Skeletal muscle cell (primary cell): ENCODE data around the gene SF1.

Experiments
- DNase-seq: peaks from one replicate; pipeline ENCODE4 v3.0.0-alpha.2; 2010; ENCODE audit warnings: low read depth
- H3K4me3 ChIP-seq: 2 replicates; pipeline ENCODE4 v1.5.1; 2011; ENCODE audit warnings: low read depth, mild to moderate bottlenecking, control low read depth, low read length, moderate library complexity

Gene SF1

DNA sequence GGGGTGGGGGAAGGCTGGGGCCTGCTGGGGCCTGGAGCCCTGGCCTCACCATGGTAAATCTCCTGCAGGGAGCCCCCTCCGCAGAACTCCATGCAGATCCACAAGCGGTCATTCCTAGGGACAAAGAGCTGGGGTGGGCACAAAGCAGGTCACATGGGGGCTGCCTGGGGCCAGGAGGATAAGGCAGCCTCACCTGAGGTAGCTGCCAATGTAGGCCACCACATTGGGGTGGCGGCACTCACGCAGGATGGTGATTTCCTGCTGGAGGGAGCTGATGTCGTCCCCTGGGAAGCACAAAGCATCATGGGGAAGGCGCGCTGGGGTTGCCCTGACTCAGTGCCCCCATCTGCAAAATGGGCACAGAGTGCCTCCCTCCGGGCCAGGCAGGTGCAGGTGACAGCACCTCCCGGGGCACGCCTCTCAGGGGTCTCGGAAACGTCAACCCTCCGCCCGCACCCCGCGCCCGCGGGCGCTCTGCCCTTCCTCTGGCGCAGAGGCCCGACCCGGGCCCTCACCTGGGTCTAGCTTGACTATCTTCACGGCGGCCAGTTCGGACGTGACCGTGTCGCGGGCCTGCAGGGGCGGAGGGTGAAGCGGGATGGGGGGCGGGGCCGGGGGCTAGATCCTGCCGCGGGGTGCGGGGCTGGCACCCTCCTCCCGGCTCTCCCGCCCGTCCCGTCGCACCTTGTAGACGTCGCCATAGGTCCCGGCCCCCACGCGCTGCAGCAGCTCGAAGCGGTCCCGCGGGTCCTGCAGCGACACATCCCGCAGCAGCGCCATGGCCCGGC is 24.2 kb upstream of the SF1 start:
- DNase-seq: no peak
- peak overlapping the region; percentile 76 for H3K4me3 ChIP-seq

DNA sequence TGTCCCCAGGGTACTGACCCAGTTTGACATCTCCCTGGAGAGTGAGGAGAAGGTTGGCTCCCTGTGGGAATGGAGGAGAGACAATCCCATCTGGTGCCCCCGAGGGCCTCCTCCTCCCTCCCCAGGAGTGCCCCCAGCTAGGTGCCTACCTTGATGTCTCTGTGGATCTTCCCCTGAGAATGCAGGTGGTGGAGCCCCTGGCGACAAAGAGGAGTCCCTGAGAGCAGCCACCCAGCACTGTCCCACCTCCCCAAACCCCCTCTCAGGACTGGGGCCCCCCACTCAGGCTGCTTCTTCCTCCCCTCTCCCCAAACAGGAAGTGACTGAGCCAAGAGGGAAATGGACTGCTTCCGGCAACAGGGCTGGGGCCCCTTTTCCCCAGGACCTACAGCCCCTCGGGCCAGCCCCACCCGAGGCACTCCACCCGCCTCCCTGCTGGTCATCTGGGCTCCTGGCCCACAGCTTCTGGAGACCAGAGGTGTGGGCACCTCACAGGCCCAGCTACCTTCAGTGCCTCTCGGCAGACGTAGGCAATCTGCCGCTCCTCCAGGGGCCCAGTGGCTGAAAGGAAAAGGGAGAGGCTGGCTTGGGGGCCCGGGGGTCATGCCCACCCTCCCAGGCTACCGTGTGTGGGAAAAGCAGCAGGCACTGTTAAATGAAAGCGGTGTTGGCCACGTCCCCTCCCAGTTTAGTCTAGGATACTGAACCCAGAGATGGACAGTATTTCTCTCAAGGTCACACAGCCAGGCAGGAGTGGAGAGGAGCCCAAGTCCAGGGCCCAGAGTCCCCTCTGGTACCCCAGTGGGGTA is 23.4 kb upstream of the SF1 start:
- DNase-seq: no peak
- H3K4me3 ChIP-seq: peak overlapping the region; percentile 76

DNA sequence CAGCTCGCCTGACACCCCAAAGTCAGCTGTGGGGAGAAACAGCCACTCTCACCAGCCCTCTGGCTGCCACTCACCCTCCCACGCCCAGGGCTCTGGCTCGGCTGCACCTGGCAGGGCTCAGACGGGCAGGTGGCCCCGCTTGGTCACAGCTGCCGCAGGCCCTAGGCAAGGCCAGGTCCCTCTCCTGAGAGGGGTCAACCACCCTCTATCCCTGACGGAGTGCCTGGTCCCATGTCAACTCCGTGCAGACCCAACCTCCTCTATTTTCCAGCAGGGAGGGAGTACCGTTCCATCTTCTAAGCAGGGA is 22.8 kb upstream of the SF1 start:
- no peak overlapping the region for H3K4me3 ChIP-seq
- DNase-seq: no peak

DNA sequence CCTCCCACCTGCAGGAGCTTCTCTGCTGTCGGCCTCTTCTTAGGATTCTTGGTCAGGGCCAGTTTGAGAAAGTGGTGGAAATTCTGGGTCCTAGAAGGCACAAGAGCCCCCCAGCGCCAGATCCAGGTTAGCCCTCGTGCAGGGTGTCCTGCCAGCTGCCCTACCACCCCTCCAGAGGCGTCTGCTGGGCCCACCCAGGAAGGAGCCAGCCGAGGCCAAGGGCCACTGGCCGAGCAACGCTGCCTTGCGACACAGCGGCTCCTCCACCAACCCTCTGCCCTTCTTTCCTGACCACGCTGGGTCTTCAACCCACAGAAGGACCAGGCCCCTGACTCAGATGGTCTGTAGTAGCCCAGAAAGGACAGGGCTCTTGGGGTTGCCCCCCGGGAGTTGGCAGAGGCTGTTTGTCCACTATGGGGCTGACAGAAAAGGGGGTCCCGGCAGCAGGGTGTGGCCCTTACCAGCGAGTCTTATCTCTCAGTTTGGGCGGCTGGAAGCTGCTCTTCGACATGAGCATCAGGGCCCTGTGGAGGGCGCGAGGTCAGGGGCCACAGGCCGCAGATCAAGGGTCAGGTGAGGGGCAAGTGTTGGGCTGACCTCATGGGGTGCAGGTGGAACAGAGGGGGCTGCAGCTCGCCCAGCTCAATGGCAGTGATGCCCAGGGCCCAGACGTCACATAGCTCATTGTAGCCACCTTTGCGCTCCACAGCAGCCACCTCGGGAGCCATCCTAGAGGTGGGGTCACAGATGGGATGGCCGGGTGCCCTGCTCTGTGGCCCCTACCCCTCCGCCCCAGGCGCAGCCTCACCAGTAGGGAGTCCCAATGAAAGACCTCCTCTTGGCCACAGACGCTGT is 22.2 kb upstream of the SF1 start:
- no peak overlapping the region for H3K4me3 ChIP-seq
- no peak for DNase-seq

GRCh38 chr11:64799623-64800302 is 21.4 kb upstream of the SF1 start:
- H3K4me3 ChIP-seq: no peak overlapping the region
- DNase-seq: no peak

- no peak overlapping the region for H3K4me3 ChIP-seq
- DNase-seq: no peak
Measured at GRCh38 chr11:64799256-64799622, 20.9 kb upstream of the SF1 start.

- H3K4me3 ChIP-seq: no peak overlapping the region
- DNase-seq: no peak
Measured at GRCh38 chr11:64796757-64797541, 18.6 kb upstream of the SF1 start.

DNA sequence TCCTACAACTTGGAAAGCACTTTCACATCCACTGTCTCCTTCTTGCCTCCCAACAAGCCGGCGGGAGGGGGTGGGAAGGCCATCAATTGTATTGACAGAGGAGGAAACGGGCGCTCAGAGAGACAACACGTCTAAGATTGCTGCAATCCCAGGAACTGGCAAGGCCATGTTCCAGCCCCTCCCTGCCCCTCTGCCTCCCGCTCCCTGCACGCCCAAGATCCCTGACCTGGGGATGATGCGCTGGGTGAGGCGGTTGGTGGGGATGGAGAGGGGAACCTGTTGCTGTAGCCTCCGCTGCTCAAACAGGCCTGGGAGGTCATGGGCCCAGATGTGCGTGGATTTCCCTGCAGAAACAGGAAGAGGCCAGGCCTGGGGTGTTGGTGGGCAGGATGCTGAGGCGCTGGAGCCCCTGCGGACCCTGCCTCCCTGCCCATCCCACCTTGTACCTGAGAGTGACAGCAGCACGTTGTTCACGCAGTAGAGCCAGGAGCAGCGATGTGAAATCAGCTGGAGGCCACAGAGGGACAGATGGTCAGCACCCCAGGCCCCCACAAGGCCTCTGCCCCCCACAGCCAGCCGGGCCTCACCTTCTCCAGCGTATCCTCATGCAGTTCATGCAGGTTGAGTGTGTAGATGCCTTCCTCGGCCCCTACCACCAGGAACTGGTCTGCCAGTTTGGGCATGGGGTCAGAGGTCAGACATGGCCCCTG is 17.9 kb upstream of the SF1 start:
- no peak for DNase-seq
- no peak overlapping the region for H3K4me3 ChIP-seq

- no peak for DNase-seq
- no peak overlapping the region for H3K4me3 ChIP-seq
Measured at GRCh38 chr11:64794526-64794925, 16.2 kb upstream of the SF1 start.

GRCh38 chr11:64793271-64794160 is 15.2 kb upstream of the SF1 start:
- DNase-seq: no peak
- no peak overlapping the region for H3K4me3 ChIP-seq

DNA sequence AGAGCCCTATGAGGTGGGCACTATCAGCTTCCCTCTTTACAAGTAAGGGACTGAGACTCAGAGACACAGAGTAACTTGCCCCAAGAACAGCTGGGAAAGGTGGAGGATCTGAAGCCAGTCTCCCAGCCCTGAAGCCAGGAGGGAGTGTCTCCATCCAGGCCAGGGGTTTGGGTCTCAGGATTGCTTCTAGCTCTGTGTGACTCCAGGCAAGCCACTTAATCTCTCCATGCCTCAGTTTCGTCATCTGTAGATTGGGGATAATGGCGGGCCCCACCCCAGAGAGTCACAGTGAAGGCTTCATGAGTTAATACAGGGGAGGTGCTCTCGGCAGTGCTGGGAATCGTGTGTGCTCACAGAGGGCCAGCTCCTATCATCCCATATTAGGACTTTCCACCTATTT is 14.1 kb upstream of the SF1 start:
- DNase-seq: no peak
- H3K4me3 ChIP-seq: no peak overlapping the region

GRCh38 chr11:64791781-64792291 is 13.5 kb upstream of the SF1 start:
- DNase-seq: no peak
- H3K4me3 ChIP-seq: no peak overlapping the region

GRCh38 chr11:64790205-64791095 is 12.1 kb upstream of the SF1 start:
- DNase-seq: no peak
- no peak overlapping the region for H3K4me3 ChIP-seq

DNA sequence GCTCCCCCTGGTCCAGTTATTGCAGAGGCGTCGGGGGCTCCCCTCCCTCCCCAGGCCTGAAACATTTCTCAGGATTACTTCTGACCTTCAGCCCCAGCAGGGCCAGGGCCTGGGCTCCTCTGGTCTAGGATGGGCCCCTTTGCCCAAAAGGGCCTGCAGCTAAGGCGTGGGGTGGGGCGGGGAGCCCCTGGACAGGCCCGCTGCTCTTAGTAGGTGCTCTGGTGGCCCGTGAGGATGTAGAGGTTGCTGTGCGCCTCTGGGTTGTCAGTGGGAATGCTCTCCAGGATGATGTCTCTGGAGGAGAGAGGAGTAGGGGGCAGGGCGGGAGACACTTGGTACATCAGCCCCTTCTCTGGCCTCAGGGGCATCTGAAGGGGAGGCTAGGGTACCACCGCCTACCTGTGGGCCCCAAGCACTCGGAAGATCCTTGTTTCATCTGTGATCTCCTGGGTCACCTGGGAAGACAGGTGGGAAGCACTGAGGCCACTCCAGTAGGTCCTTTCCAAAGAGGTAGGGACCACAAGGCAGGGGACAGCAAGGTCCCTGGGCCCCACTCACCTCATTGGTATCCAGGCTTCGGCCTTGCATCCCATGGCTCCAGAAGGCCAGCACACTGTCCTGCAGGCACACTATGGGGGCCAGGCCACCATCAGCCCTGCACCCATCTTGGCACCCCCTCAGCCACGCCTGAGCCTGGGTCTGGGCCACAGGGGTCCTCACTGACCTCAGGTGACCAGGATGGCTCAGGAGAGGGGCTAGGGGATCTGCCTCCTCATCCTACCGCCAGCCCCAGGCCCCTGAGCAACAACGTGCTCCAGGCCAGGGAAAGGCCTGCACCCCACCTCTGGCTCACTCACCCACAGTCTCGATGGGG is 11.2 kb upstream of the SF1 start:
- DNase-seq: no peak
- no peak overlapping the region for H3K4me3 ChIP-seq
